ENCODE results near the gene SKOR1. TPM values are rescaled to one million over a fixed set of nuclear protein-coding genes. Genes with fewer than 3 reads are reported as not detected.

The SKOR1 gene
- total and polyA plus RNA-seq, 2 of the 13 experiments (the other 11 are each of a cell fraction or from before 2014, with no cell fraction given): 0.09 to 0.11 TPM

DNA sequence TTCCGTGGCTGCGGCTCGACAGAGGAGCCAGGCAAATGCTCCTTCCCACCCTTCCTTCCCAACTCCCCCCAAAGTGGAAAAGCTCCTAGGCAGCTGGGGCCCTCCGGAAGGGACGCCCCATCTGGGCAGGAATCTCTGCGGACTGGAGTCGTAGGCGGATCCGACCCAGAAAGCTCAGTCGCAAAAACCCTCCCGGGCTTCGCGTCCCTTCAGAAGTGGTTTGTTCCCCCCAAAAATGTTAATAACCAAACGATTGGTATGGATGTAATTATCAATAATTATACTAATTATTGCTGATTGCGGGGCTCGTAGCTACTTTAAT is 10.8 kb downstream of the SKOR1 start:
- H3K4me3 ChIP-seq (replicated peaks in 1 of 3; ENCODE audit: insufficient read depth in 1 of 3, low read depth in 2 of 3, low read length in 3 of 3): peak overlapping the region; percentile 36 to 77 (median 38); a peak in 4 of 6 replicates
- peaks cover 54% of the 10 kb centered on the region for H3K4me1 ChIP-seq (ENCODE audit: insufficient read depth, low read length)
- POLR2A ChIA-PET: no interaction called here
- no peak for DNase-seq (ENCODE audit: low spot score)
- no peaks in the 10 kb centered on the region for H3K36me3 ChIP-seq (replicated peaks in 1 of 2; ENCODE audit: control insufficient read depth in 1 of 2, insufficient read depth in 2 of 2, low read length in 2 of 2)
- in situ Hi-C loops (cut with HindIII; ENCODE audit: extremely low pct_ligation_motif_present, low pct_unique_long_range_greater_than_20kb) (loop anchor here (5.0 to 10.0 kb wide), 2 partner anchors 379 to 891 kb away; no protein-coding TSS in a partner anchor), intact Hi-C loops (cut with micrococcal nuclease; ENCODE audit: unreplicated experiment) (loop anchor here (1.0 to 5.0 kb wide), 3 partner anchors 294 to 529 kb away; partner anchors contain the start of gene MAP2K5)
- H2AFZ ChIP-seq (ENCODE audit: low read length): no peak overlapping the region
- H3K27ac ChIP-seq (ENCODE audit: extremely low read length, insufficient read depth, low read length): no peak overlapping the region
- H3K79me2 ChIP-seq (ENCODE audit: insufficient read depth, low read length): no peaks in the 10 kb centered on the region
- H4K20me1 ChIP-seq (ENCODE audit: insufficient read depth, low read length): no peaks in the 10 kb centered on the region
- CTCF ChIA-PET (ENCODE audit: low intra/inter-chr PET ratio, low total read pairs): interaction anchor here (1.4 to 4.5 kb wide), 2 partner anchors 377 to 380 kb away, joined by 4 to 50 read pairs; no protein-coding TSS in a partner anchor
- no TSS peak for BruUV-seq (replicated peaks)
- no peak for ATAC-seq
- 25% methylated on average over 16 of the region's 16 CpGs for WGBS (ENCODE audit: low lambda C conversion rate)
- H3K4me2 ChIP-seq (ENCODE audit: low read depth, low read length): peak overlapping the region; percentile 85
- H3K9ac ChIP-seq (ENCODE audit: insufficient read depth, low read depth, low read length): no peak overlapping the region; the same call in 1 of the 2 replicates
- no peak for FAIRE-seq
- no peaks in the 10 kb centered on the region for H3K9me3 ChIP-seq (ENCODE audit: low read length)
- TF ChIP-seq, protein P1, sequence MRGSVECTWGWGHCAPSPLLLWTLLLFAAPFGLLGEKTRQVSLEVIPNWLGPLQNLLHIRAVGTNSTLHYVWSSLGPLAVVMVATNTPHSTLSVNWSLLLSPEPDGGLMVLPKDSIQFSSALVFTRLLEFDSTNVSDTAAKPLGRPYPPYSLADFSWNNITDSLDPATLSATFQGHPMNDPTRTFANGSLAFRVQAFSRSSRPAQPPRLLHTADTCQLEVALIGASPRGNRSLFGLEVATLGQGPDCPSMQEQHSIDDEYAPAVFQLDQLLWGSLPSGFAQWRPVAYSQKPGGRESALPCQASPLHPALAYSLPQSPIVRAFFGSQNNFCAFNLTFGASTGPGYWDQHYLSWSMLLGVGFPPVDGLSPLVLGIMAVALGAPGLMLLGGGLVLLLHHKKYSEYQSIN (CRISPR knock-in tag; IDR thresholded peaks at IDR 0.05; ENCODE audit: borderline replicate concordance): no peak
- TF ChIP-seq ZBTB20 (CRISPR knock-in tag; IDR thresholded peaks at IDR 0.05; ENCODE audit: borderline replicate concordance, low read depth): 0 out of 2 replicates have a peak, but pooled peaks have one; percentile 15
- H3K27me3 ChIP-seq (ENCODE audit: control insufficient read depth in 1 of 2, insufficient read depth in 2 of 2, low read length in 2 of 2): peaks cover 5 to 46% of the 10 kb centered on the region in 2 experiments

DNA sequence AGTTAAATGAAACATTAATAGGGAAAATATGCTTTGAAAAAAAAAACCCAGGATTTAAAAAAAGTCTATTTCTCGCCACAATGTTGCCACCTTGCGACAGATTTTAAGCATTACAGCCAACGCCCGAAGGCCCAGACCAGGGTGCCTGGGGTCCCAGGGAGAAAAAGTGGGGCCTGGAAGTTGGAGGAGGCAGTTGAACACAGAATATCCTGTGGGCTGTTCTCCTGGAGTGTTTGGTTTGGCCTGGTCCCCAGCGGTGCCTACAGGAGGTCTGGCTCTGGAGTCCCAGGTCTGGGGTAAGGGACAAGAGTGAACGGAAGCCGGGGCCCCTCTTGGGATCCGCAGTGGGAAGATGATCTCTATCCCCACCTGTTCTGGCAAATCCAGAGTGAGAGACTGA is 11.2 kb downstream of the SKOR1 start:
- no peaks in the 10 kb centered on the region for H3K9me3 ChIP-seq (ENCODE audit: low read length)
- H3K36me3 ChIP-seq (replicated peaks in 1 of 2; ENCODE audit: control insufficient read depth in 1 of 2, insufficient read depth in 2 of 2, low read length in 2 of 2): no peaks in the 10 kb centered on the region
- H3K27me3 ChIP-seq (ENCODE audit: control insufficient read depth in 1 of 2, insufficient read depth in 2 of 2, low read length in 2 of 2): peaks cover 3 to 42% of the 10 kb centered on the region in 2 experiments
- in situ Hi-C loops (cut with HindIII; ENCODE audit: extremely low pct_ligation_motif_present, low pct_unique_long_range_greater_than_20kb): loop anchor here (5.0 to 10.0 kb wide), 2 partner anchors 379 to 892 kb away; no protein-coding TSS in a partner anchor
- peak overlapping the region in 2 of 3 experiments; percentile 10 to 44; a peak in 2 of 6 replicates for H3K4me3 ChIP-seq (replicated peaks in 1 of 3; ENCODE audit: insufficient read depth in 1 of 3, low read depth in 2 of 3, low read length in 3 of 3)
- WGBS (ENCODE audit: low lambda C conversion rate): 34% methylated on average over 8 of the region's 8 CpGs
- ChIA-PET POLR2A (no interaction called here), CTCF (ENCODE audit: low intra/inter-chr PET ratio, low total read pairs) (interaction anchor here (1.4 to 4.5 kb wide), 2 partner anchors 378 to 381 kb away, joined by 4 to 50 read pairs; no protein-coding TSS in a partner anchor)
- intact Hi-C loops (cut with micrococcal nuclease; ENCODE audit: unreplicated experiment): loop anchor here (1.0 to 5.0 kb wide), 3 partner anchors 294 to 529 kb away; partner anchors contain the start of gene MAP2K5
- ATAC-seq (no peak), DNase-seq (ENCODE audit: low spot score) (no peak), FAIRE-seq (peak; percentile 23)
- no peaks in the 10 kb centered on the region for H4K20me1 ChIP-seq (ENCODE audit: insufficient read depth, low read length)
- no peaks in the 10 kb centered on the region for H3K79me2 ChIP-seq (ENCODE audit: insufficient read depth, low read length)
- no peak overlapping the region for H3K27ac ChIP-seq (ENCODE audit: extremely low read length, insufficient read depth, low read length)
- no peak overlapping the region for H2AFZ ChIP-seq (ENCODE audit: low read length)
- no peak overlapping the region; the same call in 1 of the 2 replicates for H3K9ac ChIP-seq (ENCODE audit: insufficient read depth, low read depth, low read length)
- peak overlapping the region; percentile 85 for H3K4me2 ChIP-seq (ENCODE audit: low read depth, low read length)
- TF ChIP-seq, protein P2, sequence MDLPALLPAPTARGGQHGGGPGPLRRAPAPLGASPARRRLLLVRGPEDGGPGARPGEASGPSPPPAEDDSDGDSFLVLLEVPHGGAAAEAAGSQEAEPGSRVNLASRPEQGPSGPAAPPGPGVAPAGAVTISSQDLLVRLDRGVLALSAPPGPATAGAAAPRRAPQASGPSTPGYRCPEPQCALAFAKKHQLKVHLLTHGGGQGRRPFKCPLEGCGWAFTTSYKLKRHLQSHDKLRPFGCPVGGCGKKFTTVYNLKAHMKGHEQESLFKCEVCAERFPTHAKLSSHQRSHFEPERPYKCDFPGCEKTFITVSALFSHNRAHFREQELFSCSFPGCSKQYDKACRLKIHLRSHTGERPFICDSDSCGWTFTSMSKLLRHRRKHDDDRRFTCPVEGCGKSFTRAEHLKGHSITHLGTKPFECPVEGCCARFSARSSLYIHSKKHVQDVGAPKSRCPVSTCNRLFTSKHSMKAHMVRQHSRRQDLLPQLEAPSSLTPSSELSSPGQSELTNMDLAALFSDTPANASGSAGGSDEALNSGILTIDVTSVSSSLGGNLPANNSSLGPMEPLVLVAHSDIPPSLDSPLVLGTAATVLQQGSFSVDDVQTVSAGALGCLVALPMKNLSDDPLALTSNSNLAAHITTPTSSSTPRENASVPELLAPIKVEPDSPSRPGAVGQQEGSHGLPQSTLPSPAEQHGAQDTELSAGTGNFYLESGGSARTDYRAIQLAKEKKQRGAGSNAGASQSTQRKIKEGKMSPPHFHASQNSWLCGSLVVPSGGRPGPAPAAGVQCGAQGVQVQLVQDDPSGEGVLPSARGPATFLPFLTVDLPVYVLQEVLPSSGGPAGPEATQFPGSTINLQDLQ (CRISPR knock-in tag; IDR thresholded peaks at IDR 0.05): no peak
- TF ChIP-seq HOXA3 (CRISPR knock-in tag; IDR thresholded peaks at IDR 0.05) (no peak), SMC3 (IDR thresholded peaks at IDR 0.05; ENCODE audit: low read length) (peak; percentile 61), KDM5A (IDR thresholded peaks at IDR 0.05; ENCODE audit: borderline replicate concordance, low read length) (0 out of 2 replicates have a peak, but pooled peaks have one; percentile 39), STAG1 (CRISPR knock-in tag; IDR thresholded peaks at IDR 0.05) (peak; percentile 78)
- TF ChIP-seq, protein P3, sequence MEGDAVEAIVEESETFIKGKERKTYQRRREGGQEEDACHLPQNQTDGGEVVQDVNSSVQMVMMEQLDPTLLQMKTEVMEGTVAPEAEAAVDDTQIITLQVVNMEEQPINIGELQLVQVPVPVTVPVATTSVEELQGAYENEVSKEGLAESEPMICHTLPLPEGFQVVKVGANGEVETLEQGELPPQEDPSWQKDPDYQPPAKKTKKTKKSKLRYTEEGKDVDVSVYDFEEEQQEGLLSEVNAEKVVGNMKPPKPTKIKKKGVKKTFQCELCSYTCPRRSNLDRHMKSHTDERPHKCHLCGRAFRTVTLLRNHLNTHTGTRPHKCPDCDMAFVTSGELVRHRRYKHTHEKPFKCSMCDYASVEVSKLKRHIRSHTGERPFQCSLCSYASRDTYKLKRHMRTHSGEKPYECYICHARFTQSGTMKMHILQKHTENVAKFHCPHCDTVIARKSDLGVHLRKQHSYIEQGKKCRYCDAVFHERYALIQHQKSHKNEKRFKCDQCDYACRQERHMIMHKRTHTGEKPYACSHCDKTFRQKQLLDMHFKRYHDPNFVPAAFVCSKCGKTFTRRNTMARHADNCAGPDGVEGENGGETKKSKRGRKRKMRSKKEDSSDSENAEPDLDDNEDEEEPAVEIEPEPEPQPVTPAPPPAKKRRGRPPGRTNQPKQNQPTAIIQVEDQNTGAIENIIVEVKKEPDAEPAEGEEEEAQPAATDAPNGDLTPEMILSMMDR (CRISPR knock-in tag; IDR thresholded peaks at IDR 0.05): peak; percentile 67
- TF ChIP-seq, protein P4, sequence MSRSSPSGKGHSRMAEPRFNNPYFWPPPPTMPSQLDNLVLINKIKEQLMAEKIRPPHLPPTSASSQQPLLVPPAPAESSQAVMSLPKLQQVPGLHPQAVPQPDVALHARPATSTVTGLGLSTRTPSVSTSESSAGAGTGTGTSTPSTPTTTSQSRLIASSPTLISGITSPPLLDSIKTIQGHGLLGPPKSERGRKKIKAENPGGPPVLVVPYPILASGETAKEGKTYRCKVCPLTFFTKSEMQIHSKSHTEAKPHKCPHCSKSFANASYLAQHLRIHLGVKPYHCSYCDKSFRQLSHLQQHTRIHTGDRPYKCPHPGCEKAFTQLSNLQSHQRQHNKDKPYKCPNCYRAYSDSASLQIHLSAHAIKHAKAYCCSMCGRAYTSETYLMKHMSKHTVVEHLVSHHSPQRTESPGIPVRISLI (CRISPR knock-in tag; IDR thresholded peaks at IDR 0.05; ENCODE audit: borderline replicate concordance): peak; percentile 83
- H3K4me1 ChIP-seq (ENCODE audit: insufficient read depth, low read length): peaks cover 58% of the 10 kb centered on the region
- no TSS peak for BruUV-seq (replicated peaks)

Data from HepG2 (cell line).